Nucleus accumbens (tissue), 56 donors: ENCODE data around the gene PML.

Experiments
- DNase-seq, 56 donors: peaks; one replicate each; lab custom pipeline; 2025; lab: John Stamatoyannopoulos, UW

Gene PML

DNA sequence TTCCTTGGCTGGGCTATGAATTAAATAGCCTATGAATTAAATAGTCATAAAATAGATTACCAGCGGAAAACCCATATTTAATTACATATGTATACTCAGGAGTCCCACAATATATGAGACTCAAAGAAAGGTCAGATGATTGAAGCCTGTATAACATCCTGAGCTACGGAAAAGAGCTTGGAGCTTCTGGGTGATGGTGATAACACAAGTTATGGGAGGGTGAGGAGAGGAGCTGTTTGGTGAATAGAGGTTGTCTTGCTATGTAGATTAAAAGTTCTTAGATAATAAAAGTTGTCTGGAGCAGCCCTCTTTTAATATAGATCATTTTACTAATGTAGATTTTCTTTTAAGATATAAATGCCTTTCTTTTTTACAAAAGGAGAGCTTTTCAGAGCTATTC, 1.8 kb downstream of the PML start:
- no peak for DNase-seq

DNA sequence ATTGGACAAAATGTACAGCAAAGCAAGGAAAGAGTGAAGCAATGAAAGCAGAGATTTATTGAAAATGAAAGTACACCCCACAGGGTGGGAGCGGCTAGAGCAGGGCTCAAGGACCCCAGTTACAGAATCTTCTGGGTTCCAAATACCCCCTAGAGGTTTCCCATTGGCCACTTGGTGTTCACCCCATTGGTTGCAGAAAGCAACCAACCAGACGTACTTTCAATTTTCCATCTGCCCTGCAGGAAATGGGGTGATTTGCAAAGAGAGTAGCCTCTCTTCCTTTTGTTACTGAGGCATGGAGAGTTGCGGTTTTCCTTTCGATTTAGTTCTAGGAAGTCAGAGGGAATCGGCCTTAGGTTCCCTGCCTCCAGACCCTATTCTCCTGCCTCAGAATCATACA, 2.4 kb downstream of the PML start:
- peak in 1 of 56 donors; percentile 29 for DNase-seq

DNA sequence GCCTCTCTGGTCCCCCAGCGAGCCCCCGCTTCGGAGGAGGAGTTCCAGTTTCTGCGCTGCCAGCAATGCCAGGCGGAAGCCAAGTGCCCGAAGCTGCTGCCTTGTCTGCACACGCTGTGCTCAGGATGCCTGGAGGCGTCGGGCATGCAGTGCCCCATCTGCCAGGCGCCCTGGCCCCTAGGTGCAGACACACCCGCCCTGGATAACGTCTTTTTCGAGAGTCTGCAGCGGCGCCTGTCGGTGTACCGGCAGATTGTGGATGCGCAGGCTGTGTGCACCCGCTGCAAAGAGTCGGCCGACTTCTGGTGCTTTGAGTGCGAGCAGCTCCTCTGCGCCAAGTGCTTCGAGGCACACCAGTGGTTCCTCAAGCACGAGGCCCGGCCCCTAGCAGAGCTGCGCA, 3.5 kb downstream of the PML start:
- no peak for DNase-seq

DNA sequence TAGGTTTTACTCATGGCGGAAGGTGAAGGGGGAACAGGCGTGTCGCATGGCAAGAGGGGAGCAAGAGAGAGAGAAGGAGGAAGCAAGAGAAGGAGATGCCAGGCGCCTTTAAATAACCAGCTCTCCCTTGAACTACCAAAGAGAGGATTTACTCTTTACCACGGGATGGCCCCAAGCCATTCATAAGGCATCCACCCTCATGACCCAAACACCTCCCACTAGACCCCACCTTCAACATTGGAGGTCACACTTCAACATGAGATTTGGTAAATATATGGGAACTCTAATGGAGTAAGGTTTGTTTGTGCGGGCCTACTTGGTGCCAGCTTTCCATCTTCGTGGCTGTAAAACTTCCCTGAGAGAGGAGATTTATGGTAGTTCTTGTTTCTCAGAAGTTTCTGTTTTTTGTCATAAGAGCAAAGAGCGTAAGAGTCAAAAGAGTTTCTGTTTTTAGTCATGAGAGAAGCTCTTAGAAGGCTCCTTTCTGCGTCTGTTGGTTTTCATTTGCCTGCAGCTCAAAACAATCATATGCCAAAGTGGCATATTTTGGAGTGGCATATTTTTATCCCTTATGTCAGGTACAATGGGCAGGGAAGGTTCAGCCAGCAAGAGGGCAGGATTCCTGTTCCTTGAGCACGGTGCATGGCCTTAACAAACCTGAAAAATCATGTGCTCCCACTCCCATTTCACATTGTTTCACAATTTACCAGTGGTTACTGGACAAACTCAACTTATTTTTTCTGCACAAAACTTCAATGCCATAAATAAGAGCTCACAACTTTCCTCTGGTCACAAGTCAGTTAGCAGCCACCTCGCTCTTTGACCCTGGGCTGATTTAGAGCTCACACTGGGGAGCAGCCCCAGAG, 12.5 kb downstream of the PML start:
- no peak for DNase-seq

DNA sequence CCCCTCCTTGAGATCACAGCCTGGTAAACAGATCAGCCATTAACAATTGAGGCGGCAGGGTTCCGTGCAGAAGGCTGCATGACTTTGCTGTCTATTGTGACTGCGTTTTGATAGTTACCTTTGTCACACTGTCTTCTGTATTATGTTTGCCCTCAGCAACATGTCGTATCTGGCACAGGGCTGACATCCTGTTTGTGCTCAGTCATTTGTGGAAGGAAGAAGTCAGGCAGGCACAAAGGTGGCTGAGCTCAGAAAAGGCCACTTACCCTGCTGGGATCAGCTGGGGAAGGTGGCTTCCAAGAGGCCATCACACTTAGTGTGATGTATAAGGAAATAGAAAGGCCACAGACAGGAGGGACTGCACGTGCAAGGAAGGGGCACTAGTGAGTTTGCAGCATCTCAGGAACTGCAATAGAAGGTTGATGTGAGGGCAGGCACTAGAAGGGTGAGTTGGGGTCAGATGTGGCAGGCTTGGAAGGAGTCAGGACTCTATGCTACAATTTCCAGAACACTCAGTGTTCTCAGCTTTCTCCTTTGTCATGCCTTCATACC, 13.4 kb downstream of the PML start:
- no peak for DNase-seq

DNA sequence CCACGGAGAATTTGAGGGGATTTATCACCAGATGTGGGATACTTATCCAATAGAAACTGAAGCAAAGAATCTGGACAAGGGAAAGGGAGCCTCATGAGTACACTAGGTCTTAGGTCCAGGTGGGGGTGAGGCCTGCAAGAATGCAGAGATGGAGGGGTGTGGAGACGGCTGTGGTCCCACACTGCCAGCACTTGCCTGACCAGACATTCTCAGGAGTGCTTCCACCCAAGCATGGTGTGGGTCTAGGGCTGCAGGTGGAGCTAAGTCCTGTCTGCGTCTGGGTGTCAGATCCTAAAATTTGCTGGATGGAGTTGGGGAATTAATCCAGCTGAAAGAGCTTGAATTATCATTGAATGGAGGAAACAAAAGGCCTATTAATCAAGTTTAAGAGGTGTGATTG, 14.4 kb downstream of the PML start:
- no peak for DNase-seq

DNA sequence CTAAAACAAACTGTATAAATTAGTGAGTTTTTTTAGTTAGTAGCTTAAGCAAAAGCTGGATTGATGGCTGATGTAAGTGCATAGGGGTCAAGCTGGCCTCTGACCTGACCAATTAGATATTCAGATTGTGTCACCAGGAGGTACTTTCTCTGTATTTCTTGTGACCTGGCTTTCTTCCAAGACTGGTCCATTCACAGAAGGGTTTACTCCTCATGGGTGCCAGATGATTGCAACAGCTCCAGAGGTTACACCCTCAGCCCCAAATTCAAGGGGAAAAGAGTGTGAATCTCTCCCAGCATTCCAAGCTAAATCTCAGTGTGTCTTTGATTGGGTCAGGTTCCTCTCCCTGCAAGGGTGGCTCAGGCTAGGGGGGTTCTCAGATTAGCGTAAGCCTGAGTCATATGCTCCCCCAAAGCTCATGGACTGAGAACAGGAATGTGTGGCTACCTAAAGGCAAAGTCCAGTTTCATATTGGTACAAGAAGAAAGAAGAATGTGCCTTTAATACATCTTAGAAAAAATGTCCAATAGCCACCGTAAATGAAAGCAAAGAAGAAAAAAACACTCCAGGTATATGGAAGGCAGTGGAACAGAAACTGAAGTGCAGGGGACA, 16.5 kb downstream of the PML start:
- no peak for DNase-seq

DNA sequence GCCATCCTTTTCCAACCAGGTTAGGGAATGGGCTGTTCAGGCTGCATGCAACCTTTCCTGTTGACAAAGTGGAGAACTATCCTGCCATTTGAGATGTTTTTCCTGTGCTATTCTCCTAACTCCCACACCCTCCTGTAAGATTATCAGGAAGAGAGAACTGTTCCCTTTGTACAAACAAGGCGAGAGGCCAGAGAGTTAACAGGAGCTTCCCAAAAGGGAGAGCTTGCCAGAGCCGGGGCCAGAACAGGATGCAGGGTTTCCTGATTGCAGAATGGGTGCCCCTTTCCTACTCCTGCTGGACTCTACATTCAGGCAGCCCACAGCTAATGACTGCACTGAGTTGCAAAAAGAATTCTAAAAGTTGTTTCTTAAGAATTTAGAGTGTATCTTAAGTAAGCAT, 17.1 kb downstream of the PML start:
- DNase-seq = no peak

DNA sequence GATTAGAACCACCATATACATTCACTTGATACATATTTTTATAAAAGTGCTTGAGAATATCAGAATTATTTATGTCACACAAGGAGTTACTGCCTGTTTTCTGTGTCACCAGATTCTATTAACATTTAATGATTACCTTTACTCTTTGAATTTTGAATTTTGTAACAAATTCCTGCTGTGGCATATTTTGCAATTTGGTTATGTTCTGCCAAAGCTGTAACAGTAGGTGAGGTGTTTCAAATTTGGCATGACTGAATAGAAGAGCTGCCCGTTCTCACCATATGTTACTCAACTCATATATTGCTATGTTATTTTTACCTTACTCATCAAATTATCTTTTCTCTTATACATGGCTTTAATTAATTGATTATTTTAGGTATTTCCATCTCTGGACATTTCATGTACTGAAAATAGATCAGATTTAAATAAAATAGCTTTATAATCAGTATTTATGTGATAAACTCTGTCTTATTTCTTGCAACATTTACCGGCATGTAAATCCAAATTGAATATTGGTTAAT, 18.9 kb downstream of the PML start:
- DNase-seq = no peak

DNA sequence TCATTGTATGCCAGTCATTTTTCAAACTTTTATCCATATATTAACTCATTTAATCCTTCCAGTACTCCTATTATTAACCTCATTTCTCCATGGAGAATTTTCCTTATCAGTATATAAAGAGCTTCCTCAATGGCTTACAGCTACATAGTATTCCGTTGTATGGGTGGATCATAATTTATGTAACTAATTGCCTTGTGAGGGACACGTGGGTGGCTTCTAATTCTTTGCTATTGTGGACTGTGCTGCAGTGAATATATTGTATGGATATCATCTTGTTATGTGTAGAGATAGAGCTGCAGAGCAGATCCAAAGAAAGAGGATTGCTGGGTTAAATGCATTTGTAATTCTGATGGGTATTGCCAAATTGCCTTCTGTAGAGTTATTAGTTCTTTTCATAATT, 25.2 kb downstream of the PML start:
- DNase-seq = no peak

DNA sequence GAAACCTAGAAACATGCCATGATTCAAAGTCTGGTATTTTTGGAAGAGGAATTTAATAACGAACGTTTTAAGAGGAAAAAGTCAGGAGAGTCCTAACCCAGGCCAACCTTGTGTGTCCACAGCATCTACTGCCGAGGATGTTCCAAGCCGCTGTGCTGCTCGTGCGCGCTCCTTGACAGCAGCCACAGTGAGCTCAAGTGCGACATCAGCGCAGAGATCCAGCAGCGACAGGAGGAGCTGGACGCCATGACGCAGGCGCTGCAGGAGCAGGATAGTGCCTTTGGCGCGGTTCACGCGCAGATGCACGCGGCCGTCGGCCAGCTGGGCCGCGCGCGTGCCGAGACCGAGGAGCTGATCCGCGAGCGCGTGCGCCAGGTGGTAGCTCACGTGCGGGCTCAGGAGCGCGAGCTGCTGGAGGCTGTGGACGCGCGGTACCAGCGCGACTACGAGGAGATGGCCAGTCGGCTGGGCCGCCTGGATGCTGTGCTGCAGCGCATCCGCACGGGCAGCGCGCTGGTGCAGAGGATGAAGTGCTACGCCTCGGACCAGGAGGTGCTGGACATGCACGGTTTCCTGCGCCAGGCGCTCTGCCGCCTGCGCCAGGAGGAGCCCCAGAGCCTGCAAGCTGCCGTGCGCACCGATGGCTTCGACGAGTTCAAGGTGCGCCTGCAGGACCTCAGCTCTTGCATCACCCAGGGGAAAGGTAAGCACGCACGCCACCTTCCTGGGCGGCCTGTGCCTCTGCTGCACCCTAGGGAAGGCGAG, 28.4 kb downstream of the PML start:
- no peak for DNase-seq

DNA sequence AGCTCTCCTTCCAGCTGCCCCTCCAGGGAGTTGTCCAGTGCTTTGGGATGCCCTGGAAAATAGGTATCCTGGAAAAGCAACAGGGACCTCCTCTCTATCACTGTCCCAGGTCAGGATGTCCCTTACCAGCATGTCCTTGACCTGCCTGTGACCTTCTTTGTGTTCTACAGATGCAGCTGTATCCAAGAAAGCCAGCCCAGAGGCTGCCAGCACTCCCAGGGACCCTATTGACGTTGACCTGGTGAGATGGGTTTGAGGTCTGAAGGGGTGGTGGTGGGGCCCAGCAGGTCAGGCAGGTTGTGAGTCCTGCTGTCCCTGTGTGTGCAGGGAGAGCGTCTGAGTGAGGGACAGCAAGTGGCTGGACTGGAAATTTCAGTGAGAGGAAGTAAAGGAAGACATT, 30.2 kb downstream of the PML start:
- no peak for DNase-seq

DNA sequence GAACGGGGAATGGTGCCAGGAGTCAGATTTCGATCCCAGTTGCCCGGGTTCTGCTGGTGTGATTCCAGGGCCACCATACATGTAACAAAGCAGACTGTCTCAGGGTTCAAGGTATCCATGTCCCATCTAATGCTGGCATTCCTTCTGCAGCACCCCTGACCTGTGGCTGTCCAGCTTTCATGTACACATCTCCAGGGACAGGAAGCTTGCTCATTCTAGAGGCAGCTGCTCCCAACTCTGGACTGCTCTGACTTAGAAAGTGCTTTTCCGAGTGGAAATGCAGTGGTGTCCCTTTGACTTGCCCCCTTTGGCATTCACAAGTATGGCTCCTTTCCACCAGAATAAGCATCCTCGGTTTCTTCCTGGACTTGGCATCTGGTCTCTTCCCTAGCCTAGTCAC, 30.9 kb downstream of the PML start:
- DNase-seq = no peak

DNA sequence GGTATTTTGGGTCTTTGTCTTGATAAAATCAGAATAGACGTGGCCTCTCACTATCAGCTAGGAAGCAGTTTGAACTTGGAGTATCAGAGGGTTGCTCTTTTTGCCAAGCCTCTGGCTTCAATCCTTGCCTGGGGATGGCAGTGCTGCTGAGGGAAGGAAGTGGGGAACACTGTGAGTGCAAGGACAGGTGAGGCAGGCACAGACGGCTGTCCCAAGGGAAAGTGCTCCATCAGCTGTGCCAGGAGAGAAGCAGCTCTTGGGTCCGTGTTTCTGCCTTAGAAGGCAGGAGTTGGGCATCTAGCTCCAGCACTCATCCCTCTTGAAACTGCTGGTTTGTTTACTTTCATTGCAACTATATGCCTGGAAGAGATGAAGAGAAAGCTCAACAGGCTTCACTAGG, 33.2 kb downstream of the PML start:
- no peak for DNase-seq

DNA sequence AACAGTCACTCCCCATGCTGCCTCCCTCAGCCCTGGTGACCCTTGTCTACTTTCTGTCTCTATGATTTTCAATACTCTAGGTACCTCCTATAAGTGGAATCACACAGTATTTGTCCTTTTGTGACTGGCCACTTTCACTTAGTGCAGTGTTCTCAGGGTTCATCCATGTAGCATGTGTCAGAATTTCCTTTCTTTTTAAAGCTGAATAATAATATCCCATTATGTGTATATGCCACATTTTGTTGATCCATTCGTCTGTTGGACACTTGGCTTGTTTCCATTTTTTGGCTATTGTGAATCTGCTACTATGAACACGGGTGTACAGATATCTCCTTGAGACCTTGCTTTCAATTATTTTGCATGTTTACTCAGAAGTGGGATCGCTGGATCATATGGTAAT, 34.1 kb downstream of the PML start:
- no peak for DNase-seq

DNA sequence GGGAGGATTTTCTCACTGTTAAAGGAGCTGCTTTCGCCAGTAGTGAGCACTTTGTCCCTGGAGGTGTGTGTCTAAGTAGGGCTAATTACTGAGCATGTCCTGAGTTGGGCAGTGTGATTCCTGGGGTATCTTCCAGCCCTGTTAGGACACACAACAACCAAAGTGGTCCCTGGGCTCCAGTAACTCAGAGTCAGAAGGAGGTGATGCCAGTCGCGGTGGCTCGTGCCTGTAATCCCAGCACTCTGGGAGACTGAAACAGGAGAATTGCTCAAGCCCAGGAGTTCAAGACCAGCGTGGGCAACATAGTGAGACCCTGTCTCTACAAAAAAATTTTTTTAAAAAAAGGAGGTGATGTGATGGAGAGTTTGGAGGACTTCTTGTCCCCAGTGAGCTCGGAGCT, 37.5 kb downstream of the PML start:
- no peak for DNase-seq

DNA sequence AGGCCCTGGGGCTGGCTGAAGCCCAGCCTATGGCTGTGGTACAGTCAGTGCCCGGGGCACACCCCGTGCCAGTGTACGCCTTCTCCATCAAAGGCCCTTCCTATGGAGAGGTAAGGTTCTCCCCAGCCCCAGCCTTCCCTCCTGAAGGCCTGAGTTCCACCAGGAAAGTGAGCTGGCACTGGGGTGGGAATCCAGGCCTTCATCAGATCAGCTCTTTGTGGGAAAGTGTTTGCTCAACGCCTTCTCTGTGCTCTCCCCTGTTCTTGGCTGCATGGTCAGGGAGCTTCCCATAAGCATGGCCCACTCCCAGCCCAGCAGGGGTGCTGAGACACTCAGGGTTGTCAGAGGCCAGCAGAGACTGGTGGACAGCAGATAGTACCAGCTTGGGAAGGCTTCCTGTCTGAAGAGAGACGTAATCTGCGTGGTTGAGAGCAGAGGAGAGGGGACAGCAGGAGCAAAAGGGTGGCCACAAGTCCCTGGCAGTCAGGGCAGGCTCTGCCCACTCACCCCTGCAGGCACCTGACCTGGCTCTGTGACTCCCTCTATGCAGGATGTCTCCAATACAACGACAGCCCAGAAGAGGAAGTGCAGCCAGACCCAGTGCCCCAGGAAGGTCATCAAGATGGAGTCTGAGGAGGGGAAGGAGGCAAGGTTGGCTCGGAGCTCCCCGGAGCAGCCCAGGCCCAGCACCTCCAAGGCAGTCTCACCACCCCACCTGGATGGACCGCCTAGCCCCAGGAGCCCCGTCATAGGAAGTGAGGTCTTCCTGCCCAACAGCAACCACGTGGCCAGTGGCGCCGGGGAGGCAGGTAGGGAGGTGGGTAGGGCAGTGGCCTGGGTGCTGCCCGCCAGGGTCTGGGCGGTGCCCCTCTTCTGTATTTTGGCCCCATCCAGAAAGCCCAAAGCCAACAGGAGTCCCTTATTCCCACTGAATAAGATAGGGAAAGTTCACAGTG, 38.4 kb downstream of the PML start:
- no peak for DNase-seq

DNA sequence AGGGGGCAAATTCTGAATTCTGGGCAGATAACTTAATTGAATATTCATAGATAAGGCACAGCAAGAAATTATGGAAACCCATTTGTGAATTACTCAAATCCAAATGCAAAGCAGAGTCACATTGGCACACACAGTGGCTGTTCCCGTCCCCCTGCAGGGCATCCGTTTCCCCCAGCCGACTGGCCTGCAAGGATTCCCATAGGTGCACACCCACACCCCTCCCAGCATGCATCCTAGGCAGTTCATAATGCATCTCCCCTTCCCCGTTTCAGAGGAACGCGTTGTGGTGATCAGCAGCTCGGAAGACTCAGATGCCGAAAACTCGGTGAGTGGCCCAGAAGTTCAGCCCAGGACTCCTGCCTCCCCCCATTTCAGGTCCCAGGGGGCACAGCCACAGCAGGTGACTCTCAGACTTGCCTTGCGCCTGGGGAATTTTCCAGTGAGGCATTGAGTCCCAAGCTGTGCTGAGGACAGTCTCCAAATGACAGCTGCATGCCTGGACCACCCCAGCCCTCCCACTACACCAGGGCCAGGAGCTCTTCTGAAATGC, 39.8 kb downstream of the PML start:
- DNase-seq = no peak

DNA sequence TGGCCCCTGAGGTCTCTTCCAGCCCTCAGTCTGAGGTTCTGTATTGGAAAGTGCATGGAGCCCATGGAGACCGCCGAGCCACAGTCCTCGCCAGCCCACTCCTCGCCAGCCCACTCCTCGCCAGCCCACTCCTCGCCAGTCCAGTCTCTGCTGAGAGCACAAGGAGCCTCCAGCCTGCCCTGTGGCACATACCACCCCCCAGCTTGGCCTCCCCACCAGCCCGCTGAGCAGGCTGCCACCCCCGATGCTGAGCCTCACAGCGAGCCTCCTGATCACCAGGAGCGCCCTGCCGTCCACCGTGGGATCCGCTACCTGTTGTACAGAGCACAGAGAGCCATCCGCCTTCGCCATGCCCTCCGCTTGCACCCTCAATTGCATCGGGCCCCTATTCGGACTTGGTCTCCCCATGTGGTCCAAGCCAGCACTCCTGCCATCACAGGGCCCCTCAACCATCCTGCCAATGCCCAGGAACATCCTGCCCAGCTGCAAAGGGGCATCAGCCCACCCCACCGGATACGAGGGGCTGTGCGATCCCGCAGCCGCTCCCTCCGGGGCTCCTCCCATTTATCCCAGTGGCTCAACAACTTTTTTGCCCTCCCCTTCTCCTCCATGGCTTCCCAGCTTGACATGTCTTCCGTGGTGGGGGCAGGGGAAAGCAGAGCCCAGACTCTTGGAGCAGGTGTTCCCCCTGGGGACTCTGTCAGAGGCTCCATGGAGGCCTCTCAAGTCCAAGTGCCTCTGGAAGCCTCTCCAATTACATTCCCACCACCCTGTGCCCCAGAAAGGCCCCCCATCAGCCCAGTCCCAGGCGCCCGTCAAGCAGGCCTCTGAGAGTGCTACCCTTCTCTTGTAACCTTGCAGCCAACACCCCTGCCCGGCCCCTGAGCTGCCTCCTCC, 40.9 kb downstream of the PML start:
- DNase-seq = no peak
